Gastroesophageal sphincter (tissue), 4 donors: ENCODE data around the gene CBLL2. TPM values are rescaled to one million over a fixed set of nuclear protein-coding genes. Genes with fewer than 3 reads are reported as not detected.

Experiments used
- ATAC-seq: fragments of 150-250 bp; one replicate; pipeline ENCODE4 v1.9.1; 2016; ENCODE audit warnings: mild to moderate bottlenecking, moderate library complexity
- H3K27ac ChIP-seq, 4 donors: fragments of 200-600 bp; sonication (generic) in 3 of 4; 1 replicate in 3 of 4; 2 replicates in 1 of 4; pipeline ENCODE4 v1.5.1; 2016 to 2019
- H3K27me3 ChIP-seq: fragments of 200-600 bp; sonication (generic); one replicate; pipeline ENCODE4 v1.5.1; 2019
- H3K36me3 ChIP-seq, 2 donors: fragments of 200-600 bp; sonication (generic); one replicate each; pipeline ENCODE4 v1.5.1; 2019; ENCODE audit warnings: control low read depth in 1 of 2
- H3K4me1 ChIP-seq, 3 donors: fragments of 200-600 bp; sonication (generic); 1 replicate in 2 of 3; 2 replicates in 1 of 3; pipeline ENCODE4 v1.5.1; 2016 to 2019; ENCODE audit warnings: control low read depth in 2 of 3
- H3K4me3 ChIP-seq, 2 donors: fragments of 200-600 bp; sonication (generic); one replicate each; pipeline ENCODE4 v1.5.1; 2019; ENCODE audit warnings: mild to moderate bottlenecking in 1 of 2, moderate library complexity in 1 of 2
- H3K9me3 ChIP-seq, 3 donors: fragments of 200-600 bp; sonication (generic); one replicate each; pipeline ENCODE4 v1.5.1; 2017 to 2019; ENCODE audit warnings: control low read depth in 2 of 3
- EP300 ChIP-seq: sonication (generic); formaldehyde crosslinking; IDR thresholded peaks from one replicate; pipeline ENCODE4 v1.6.1; 2017; ENCODE audit warnings: antibody characterized with exemption, mild to moderate bottlenecking
- POLR2A ChIP-seq, 2 donors: fragments of 450-650 bp; IDR thresholded peaks; one replicate each; pipeline ENCODE4 v1.6.1; 2017; ENCODE audit warnings: antibody characterized with exemption in 2 of 2, mild to moderate bottlenecking in 2 of 2, moderate library complexity in 1 of 2
- POLR2AphosphoS5 ChIP-seq: sonication (generic); formaldehyde crosslinking; IDR thresholded peaks from one replicate; pipeline ENCODE4 v1.6.1; 2017; ENCODE audit warnings: antibody characterized with exemption
- WGBS, 2 donors: methylation state at CpG; one replicate each; pipeline ENCODE4 v1.1.5; 2018; ENCODE audit warnings: low coverage in 1 of 2; 5-methylcytosine and 5-hydroxymethylcytosine counted together
- total RNA-seq, 4 donors: library from RNA; depleted of rRNA; stranded (reverse); fragments of >200 nt; gene quantifications; one replicate each; pipeline ENCODE4 v1.1.0, GENCODE V29; 2016
- TF ChIP-seq, protein P1 (sequence below), 4 experiments: fragments of 200-600 bp in 2 of 4; fragments of 450-650 bp in 2 of 4; sonication (generic) in 1 of 4; IDR thresholded peaks; one replicate each; pipeline ENCODE4 v1.5.1; 2017 to 2019; ENCODE audit warnings: antibody characterized with exemption in 4 of 4, mild to moderate bottlenecking in 2 of 4, moderate library complexity in 2 of 4

The CBLL2 gene, protein sequence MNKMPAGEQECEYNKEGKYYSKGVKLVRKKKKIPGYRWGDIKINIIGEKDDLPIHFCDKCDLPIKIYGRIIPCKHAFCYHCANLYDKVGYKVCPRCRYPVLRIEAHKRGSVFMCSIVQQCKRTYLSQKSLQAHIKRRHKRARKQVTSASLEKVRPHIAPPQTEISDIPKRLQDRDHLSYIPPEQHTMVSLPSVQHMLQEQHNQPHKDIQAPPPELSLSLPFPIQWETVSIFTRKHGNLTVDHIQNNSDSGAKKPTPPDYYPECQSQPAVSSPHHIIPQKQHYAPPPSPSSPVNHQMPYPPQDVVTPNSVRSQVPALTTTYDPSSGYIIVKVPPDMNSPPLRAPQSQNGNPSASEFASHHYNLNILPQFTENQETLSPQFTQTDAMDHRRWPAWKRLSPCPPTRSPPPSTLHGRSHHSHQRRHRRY
- under 1 TPM in 1 of 4 donors, not detected in 3; 0.39 TPM for total RNA-seq

DNA sequence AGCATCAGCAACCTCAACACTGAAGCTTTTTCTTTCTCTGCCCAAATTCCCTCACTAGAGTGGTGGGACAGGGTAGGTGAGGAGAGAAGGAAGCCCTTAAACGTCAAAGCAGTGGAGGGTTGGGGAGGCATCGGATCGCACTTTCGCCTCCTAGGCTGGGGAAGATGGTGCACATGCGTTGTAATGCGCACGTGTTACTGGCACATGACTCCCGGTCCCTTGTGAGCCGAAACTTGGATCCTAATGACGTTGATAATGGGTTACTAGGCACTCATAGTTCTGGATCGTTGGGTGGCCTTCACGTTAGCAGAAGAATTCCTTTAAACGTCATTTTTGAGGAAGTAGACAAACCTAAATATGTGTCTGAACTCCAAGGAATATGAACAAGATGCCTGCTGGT is at the start of gene CBLL2:
TSS of gene CBLL2 (plus strand) at position 301 of the 400 bp plus-strand sequence. CDS start at position 380, 79 bp downstream.
- Histone ChIP-seq H3K4me1 (no peaks in the 10 kb centered on the region), H3K36me3 (no peaks in the 10 kb centered on the region), H3K27me3 (no peaks in the 10 kb centered on the region), H3K9me3 (no peaks in the 10 kb centered on the region), H3K27ac (no peak within 1 kb of the TSS), H3K4me3 (no peak within 1 kb of the TSS)
- TF ChIP-seq EP300 (no peak), POLR2AphosphoS5 (no peak), POLR2A (IDR thresholded peaks at IDR 0.05) (no peak)
- TF ChIP-seq, protein P1, sequence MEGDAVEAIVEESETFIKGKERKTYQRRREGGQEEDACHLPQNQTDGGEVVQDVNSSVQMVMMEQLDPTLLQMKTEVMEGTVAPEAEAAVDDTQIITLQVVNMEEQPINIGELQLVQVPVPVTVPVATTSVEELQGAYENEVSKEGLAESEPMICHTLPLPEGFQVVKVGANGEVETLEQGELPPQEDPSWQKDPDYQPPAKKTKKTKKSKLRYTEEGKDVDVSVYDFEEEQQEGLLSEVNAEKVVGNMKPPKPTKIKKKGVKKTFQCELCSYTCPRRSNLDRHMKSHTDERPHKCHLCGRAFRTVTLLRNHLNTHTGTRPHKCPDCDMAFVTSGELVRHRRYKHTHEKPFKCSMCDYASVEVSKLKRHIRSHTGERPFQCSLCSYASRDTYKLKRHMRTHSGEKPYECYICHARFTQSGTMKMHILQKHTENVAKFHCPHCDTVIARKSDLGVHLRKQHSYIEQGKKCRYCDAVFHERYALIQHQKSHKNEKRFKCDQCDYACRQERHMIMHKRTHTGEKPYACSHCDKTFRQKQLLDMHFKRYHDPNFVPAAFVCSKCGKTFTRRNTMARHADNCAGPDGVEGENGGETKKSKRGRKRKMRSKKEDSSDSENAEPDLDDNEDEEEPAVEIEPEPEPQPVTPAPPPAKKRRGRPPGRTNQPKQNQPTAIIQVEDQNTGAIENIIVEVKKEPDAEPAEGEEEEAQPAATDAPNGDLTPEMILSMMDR (IDR thresholded peaks at IDR 0.05), result no peak
- 82 to 85% methylated on average over 3 to 11 of the region's 13 CpGs for WGBS, 2 donors
- ATAC-seq, result no peak

DNA sequence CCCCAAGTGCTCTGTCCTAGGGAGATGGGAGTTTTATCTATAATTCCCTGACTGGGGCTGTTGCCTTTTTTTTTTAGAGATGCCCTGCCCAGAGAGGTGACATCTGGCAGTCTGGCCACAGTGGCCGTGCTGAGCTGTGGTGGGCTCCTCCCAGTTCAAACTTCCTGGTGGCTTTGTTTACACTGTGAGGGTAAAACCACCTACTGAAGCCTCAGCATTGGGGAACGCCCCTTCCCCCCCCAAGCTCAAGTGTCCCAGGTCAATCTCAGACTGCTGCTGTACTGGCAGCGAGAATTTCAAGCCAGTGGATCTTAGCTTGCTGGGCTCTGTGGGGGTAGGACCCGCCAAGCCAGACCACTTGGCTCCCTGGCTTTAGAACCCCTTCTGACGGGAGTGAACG is 38.3 kb upstream of the CBLL2 start:
- no peaks in the 10 kb centered on the region for H3K9me3 ChIP-seq
- no peaks in the 10 kb centered on the region for H3K36me3 ChIP-seq
- TF ChIP-seq POLR2A (IDR thresholded peaks at IDR 0.05), result no peak
- TF ChIP-seq, protein P1 (IDR thresholded peaks at IDR 0.05), result no peak
- no peak for TF ChIP-seq EP300
- TF ChIP-seq POLR2AphosphoS5, result no peak
- no peak for ATAC-seq
- H3K27me3 ChIP-seq, result no peaks in the 10 kb centered on the region
- no peaks in the 10 kb centered on the region for H3K4me1 ChIP-seq
- WGBS, 2 donors, result no CpG with 5 or more reads among the region's 6 CpGs
- H3K4me3 ChIP-seq, result no peak overlapping the region
- H3K27ac ChIP-seq, result no peak overlapping the region

DNA sequence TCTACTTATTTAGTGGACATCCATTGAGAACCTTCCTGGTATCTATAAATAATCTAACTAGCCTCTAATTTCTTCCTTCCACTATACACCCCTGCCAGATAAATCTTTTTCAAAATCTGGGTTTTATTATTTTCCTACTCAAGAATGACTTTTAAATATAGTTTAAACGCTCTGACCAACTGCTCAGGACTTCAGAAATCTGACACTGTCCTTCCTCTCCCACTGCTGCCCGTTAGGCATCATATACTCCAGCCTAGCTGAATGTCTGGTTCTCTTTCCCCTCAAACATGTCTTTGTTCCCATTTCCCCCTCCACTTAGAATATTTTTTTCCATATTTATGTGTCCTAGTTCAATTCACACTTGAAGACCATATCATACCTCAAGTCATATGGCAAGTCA is 35.2 kb upstream of the CBLL2 start:
- no peak overlapping the region for H3K27ac ChIP-seq
- no peaks in the 10 kb centered on the region for H3K9me3 ChIP-seq
- WGBS, 2 donors, result 64 to 67% methylated on average over 1 to 2 of the region's 2 CpGs
- TF ChIP-seq, protein P1 (IDR thresholded peaks at IDR 0.05), result no peak
- TF ChIP-seq EP300 (no peak), POLR2A (IDR thresholded peaks at IDR 0.05) (no peak), POLR2AphosphoS5 (no peak)
- no peaks in the 10 kb centered on the region for H3K36me3 ChIP-seq
- H3K4me3 ChIP-seq, result no peak overlapping the region
- H3K4me1 ChIP-seq, result no peaks in the 10 kb centered on the region
- no peak for ATAC-seq
- no peaks in the 10 kb centered on the region for H3K27me3 ChIP-seq

DNA sequence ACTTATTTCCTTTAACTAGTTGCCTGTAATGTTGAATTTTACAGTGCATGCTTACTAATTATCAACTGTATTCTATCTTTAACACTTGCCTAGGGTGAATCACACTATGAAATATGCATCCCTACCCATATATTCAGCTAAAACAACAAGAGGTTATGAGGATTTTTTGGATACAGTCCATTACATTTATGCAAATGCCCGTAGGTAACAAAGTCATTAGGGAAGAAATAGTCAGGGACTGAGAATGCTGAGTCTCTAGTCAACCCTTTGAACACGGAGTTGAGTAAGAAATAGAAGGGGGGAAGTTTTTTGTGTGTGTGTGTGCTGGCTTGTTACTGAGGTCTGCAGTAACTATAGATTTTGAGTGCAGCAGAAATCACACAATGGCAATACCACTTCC is 26.1 kb upstream of the CBLL2 start:
- ATAC-seq, result no peak
- WGBS, 2 donors, result 60 to 100% methylated on average over 2 of the region's 2 CpGs
- Histone ChIP-seq H3K4me1 (no peaks in the 10 kb centered on the region), H3K27me3 (no peaks in the 10 kb centered on the region), H3K4me3 (no peak overlapping the region), H3K36me3 (no peaks in the 10 kb centered on the region), H3K9me3 (no peaks in the 10 kb centered on the region), H3K27ac (no peak overlapping the region)
- TF ChIP-seq POLR2A (IDR thresholded peaks at IDR 0.05) (no peak), EP300 (no peak), POLR2AphosphoS5 (no peak)
- TF ChIP-seq, protein P1 (IDR thresholded peaks at IDR 0.05), result no peak

DNA sequence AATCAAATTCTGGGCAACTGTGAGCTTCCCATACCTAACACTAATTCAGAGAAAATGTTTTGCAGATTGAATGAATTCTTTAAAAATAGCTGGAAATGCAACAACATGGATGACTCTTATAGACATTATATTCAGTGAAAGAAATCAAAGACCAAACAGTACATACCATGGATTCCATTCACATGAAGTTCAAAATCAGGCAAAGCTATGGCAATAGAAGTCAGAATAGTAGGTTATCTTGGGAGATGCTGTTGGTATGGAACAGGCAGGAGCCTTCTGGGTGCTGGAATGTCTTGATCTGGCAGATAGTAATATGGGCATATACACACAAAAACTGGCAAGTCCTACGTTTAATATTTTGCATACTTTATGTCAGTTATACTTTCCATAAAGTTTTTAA is 25.5 kb upstream of the CBLL2 start:
- 17 to 78% methylated on average over 1 of the region's 1 CpG for WGBS, 2 donors
- no peak overlapping the region for H3K4me3 ChIP-seq
- no peaks in the 10 kb centered on the region for H3K36me3 ChIP-seq
- no peaks in the 10 kb centered on the region for H3K9me3 ChIP-seq
- H3K27me3 ChIP-seq, result no peaks in the 10 kb centered on the region
- H3K27ac ChIP-seq, result no peak overlapping the region
- no peaks in the 10 kb centered on the region for H3K4me1 ChIP-seq
- no peak for ATAC-seq
- no peak for TF ChIP-seq POLR2A (IDR thresholded peaks at IDR 0.05)
- TF ChIP-seq EP300, result no peak
- no peak for TF ChIP-seq POLR2AphosphoS5
- TF ChIP-seq, protein P1 (IDR thresholded peaks at IDR 0.05), result no peak
